Mesendoderm (in vitro differentiated cells): ENCODE data around the gene ACD.
A peak's percentile ranks its signal among the peaks of the same experiment; 100 is the strongest.

Experiments used
- DNase-seq: peaks from one replicate; pipeline ENCODE4 v3.0.0; 2013
- H2AK5ac ChIP-seq: 2 replicates; pipeline ENCODE4 v1.6.1; 2013; ENCODE audit warnings: low read length, inconsistent platforms
- H2BK120ac ChIP-seq: 2 replicates; pipeline ENCODE4 v1.6.1; 2013; ENCODE audit warnings: low read depth, mild to moderate bottlenecking, low read length, moderate library complexity, mixed read lengths
- H2BK15ac ChIP-seq: replicated peaks from 2 replicates; pipeline ENCODE4 v1.6.1; 2013; ENCODE audit warnings: low read depth, mild to moderate bottlenecking, moderate library complexity
- H2BK5ac ChIP-seq: 2 replicates; pipeline ENCODE4 v1.6.1; 2013; ENCODE audit warnings: low read length, inconsistent platforms
- H3K18ac ChIP-seq: 2 replicates; pipeline ENCODE4 v1.6.1; 2013; ENCODE audit warnings: mild to moderate bottlenecking, low read length, mixed read lengths
- H3K23ac ChIP-seq: one replicate; pipeline ENCODE4 v1.6.1; 2013; ENCODE audit warnings: low read length
- H3K27ac ChIP-seq: 2 replicates; pipeline ENCODE4 v1.5.1; 2013; ENCODE audit warnings: low read depth, mild to moderate bottlenecking, inconsistent platforms, low read length, moderate library complexity
- H3K27me3 ChIP-seq: 2 replicates; pipeline ENCODE4 v1.6.1; 2013; ENCODE audit warnings: low read length, control low read depth, mild to moderate bottlenecking, inconsistent platforms; ENCODE audit not compliant: insufficient read depth, poor library complexity
- H3K36me3 ChIP-seq: 2 replicates; pipeline ENCODE4 v1.6.1; 2013; ENCODE audit warnings: low read length, inconsistent platforms; ENCODE audit not compliant: control insufficient read depth, insufficient read depth
- H3K4ac ChIP-seq: one replicate; pipeline ENCODE4 v1.6.1; 2013; ENCODE audit warnings: low read depth, mild to moderate bottlenecking, low read length, moderate library complexity
- H3K4me1 ChIP-seq: 2 replicates; pipeline ENCODE4 v1.6.1; 2013; ENCODE audit warnings: low read depth, low read length, inconsistent platforms; ENCODE audit not compliant: control insufficient read depth
- H3K4me2 ChIP-seq: 2 replicates; pipeline ENCODE4 v1.6.1; 2013; ENCODE audit warnings: low read length
- H3K4me3 ChIP-seq: 2 replicates; pipeline ENCODE4 v1.5.1; 2013; ENCODE audit warnings: mild to moderate bottlenecking, low read length
- H3K56ac ChIP-seq: one replicate; pipeline ENCODE4 v1.6.1; 2013; ENCODE audit warnings: low read length
- H3K79me1 ChIP-seq: 2 replicates; pipeline ENCODE4 v1.6.1; 2013; ENCODE audit warnings: low read length, inconsistent platforms
- H3K79me2 ChIP-seq: 2 replicates; pipeline ENCODE4 v1.6.1; 2013; ENCODE audit warnings: mild to moderate bottlenecking, low read length; ENCODE audit not compliant: control insufficient read depth, insufficient read depth
- H3K9ac ChIP-seq: 2 replicates; pipeline ENCODE4 v1.6.1; 2013; ENCODE audit warnings: low read length, inconsistent platforms
- H4K5ac ChIP-seq: one replicate; pipeline ENCODE4 v1.6.1; 2013; ENCODE audit warnings: low read length
- H4K8ac ChIP-seq: one replicate; pipeline ENCODE4 v1.6.1; 2013; ENCODE audit warnings: low read depth, mild to moderate bottlenecking, control low read depth, low read length, moderate library complexity
- WGBS: extraction: QIAGEN DNeasy Blood & Tissue Kit; methylation state at CpG from one replicate; pipeline ENCODE4 v1.1.7; 2013; ENCODE audit warnings: low lambda C conversion rate, missing lambda C conversion rate; ENCODE audit not compliant: insufficient coverage; ENCODE audit errors: extremely low coverage; 5-methylcytosine and 5-hydroxymethylcytosine counted together

The ACD gene

GRCh38 chr16:67653128-67653788 is 6.8 kb downstream of the ACD start:
- H3K36me3 ChIP-seq, result no peaks in the 10 kb centered on the region

GRCh38 chr16:67652578-67653127 is 7.4 kb downstream of the ACD start:
- DNase-seq, result peak; percentile 78
- Histone ChIP-seq H2BK5ac (no peak overlapping the region), H3K4me1 (peaks cover 2% of the 10 kb centered on the region), H4K8ac (no peak overlapping the region), H3K4me2 (peak overlapping the region; percentile 91), H3K23ac (no peak overlapping the region), H3K79me2 (no peaks in the 10 kb centered on the region), H3K36me3 (no peaks in the 10 kb centered on the region), H4K5ac (no peak overlapping the region), H2AK5ac (no peak overlapping the region), H3K27me3 (no peaks in the 10 kb centered on the region), H3K4me3 (no peak overlapping the region), H2BK15ac (no peak overlapping the region), H3K27ac (no peak overlapping the region), H2BK120ac (no peak overlapping the region), H3K18ac (no peak overlapping the region), H3K79me1 (no peaks in the 10 kb centered on the region), H3K56ac (no peak overlapping the region), H3K4ac (no peak overlapping the region), H3K9ac (no peak overlapping the region)
- no CpG with 5 or more reads among the region's 59 CpGs for WGBS

More at GRCh38 chr16:67653128-67653788, 6.8 kb downstream of the ACD start:
- Histone ChIP-seq H2BK120ac (no peak overlapping the region), H3K79me1 (no peaks in the 10 kb centered on the region), H2BK15ac (no peak overlapping the region), H3K27ac (no peak overlapping the region), H4K8ac (no peak overlapping the region), H3K4me2 (peak overlapping the region; percentile 91), H3K27me3 (no peaks in the 10 kb centered on the region), H3K4me3 (peak overlapping the region; percentile 27), H3K18ac (no peak overlapping the region), H4K5ac (no peak overlapping the region), H2BK5ac (no peak overlapping the region), H2AK5ac (no peak overlapping the region), H3K4ac (no peak overlapping the region), H3K4me1 (peaks cover 2% of the 10 kb centered on the region), H3K79me2 (no peaks in the 10 kb centered on the region), H3K23ac (no peak overlapping the region), H3K56ac (peak overlapping the region; percentile 81), H3K9ac (peak overlapping the region; percentile 64)
- no CpG with 5 or more reads among the region's 68 CpGs for WGBS
- DNase-seq, result no peak

GRCh38 chr16:67651847-67652246 is 8.2 kb downstream of the ACD start:
- no peak overlapping the region for H2BK15ac ChIP-seq
- no peaks in the 10 kb centered on the region for H3K79me2 ChIP-seq
- no peak for DNase-seq
- no CpG with 5 or more reads among the region's 4 CpGs for WGBS
- H3K79me1 ChIP-seq, result no peaks in the 10 kb centered on the region
- no peak overlapping the region for H2BK120ac ChIP-seq
- no peaks in the 10 kb centered on the region for H3K36me3 ChIP-seq
- H3K4me2 ChIP-seq, result no peak overlapping the region
- H4K5ac ChIP-seq, result no peak overlapping the region
- H4K8ac ChIP-seq, result no peak overlapping the region
- no peak overlapping the region for H3K18ac ChIP-seq
- no peak overlapping the region for H3K23ac ChIP-seq
- no peak overlapping the region for H3K9ac ChIP-seq
- no peak overlapping the region for H2AK5ac ChIP-seq
- no peaks in the 10 kb centered on the region for H3K27me3 ChIP-seq
- peaks cover 2% of the 10 kb centered on the region for H3K4me1 ChIP-seq
- H3K27ac ChIP-seq, result no peak overlapping the region
- H2BK5ac ChIP-seq, result no peak overlapping the region
- H3K4me3 ChIP-seq, result no peak overlapping the region
- H3K56ac ChIP-seq, result no peak overlapping the region
- H3K4ac ChIP-seq, result no peak overlapping the region

- H3K36me3 ChIP-seq, result no peaks in the 10 kb centered on the region
- H2BK120ac ChIP-seq, result no peak overlapping the region
- no peak overlapping the region for H3K18ac ChIP-seq
- no peak overlapping the region for H3K4me2 ChIP-seq
- H2BK15ac ChIP-seq, result no peak overlapping the region
- DNase-seq, result no peak
- H3K79me1 ChIP-seq, result no peaks in the 10 kb centered on the region
- no peak overlapping the region for H3K27ac ChIP-seq
- H3K79me2 ChIP-seq, result no peaks in the 10 kb centered on the region
- no peak overlapping the region for H2AK5ac ChIP-seq
- no peak overlapping the region for H4K8ac ChIP-seq
- no CpG with 5 or more reads among the region's 7 CpGs for WGBS
- H3K4ac ChIP-seq, result no peak overlapping the region
- H3K23ac ChIP-seq, result no peak overlapping the region
- no peaks in the 10 kb centered on the region for H3K27me3 ChIP-seq
- H3K4me1 ChIP-seq, result peaks cover 2% of the 10 kb centered on the region
- no peak overlapping the region for H3K9ac ChIP-seq
- H4K5ac ChIP-seq, result no peak overlapping the region
- H2BK5ac ChIP-seq, result no peak overlapping the region
- no peak overlapping the region for H3K4me3 ChIP-seq
- H3K56ac ChIP-seq, result no peak overlapping the region
These were observed 9.0 kb downstream of the ACD start for GRCh38 chr16:67651039-67651438.

- Histone ChIP-seq H3K79me2 (no peaks in the 10 kb centered on the region), H3K4me3 (no peak overlapping the region), H2BK120ac (no peak overlapping the region), H3K4me1 (peaks cover 2% of the 10 kb centered on the region), H3K27ac (no peak overlapping the region), H3K56ac (no peak overlapping the region), H2BK15ac (no peak overlapping the region), H4K5ac (no peak overlapping the region), H2BK5ac (no peak overlapping the region), H3K9ac (no peak overlapping the region), H3K4me2 (no peak overlapping the region), H3K23ac (no peak overlapping the region), H3K79me1 (no peaks in the 10 kb centered on the region), H3K36me3 (no peaks in the 10 kb centered on the region), H2AK5ac (no peak overlapping the region), H3K4ac (no peak overlapping the region), H4K8ac (no peak overlapping the region), H3K27me3 (no peaks in the 10 kb centered on the region), H3K18ac (no peak overlapping the region)
- DNase-seq, result no peak
- no CpG with 5 or more reads among the region's 8 CpGs for WGBS
These were observed 10.0 kb downstream of the ACD start for GRCh38 chr16:67650023-67650422.

GRCh38 chr16:67649494-67649931 is 10.5 kb downstream of the ACD start:
- H3K18ac ChIP-seq, result no peak overlapping the region
- H3K4me2 ChIP-seq, result peak overlapping the region; percentile 22
- DNase-seq, result peak; percentile 74
- H3K4me3 ChIP-seq, result no peak overlapping the region
- no peak overlapping the region for H2BK15ac ChIP-seq
- H3K4me1 ChIP-seq, result peaks cover 2% of the 10 kb centered on the region
- H4K5ac ChIP-seq, result no peak overlapping the region
- no peaks in the 10 kb centered on the region for H3K79me1 ChIP-seq
- H3K23ac ChIP-seq, result no peak overlapping the region
- no peaks in the 10 kb centered on the region for H3K79me2 ChIP-seq
- H4K8ac ChIP-seq, result no peak overlapping the region
- no peak overlapping the region for H3K56ac ChIP-seq
- H3K27ac ChIP-seq, result no peak overlapping the region
- no peak overlapping the region for H2AK5ac ChIP-seq
- no CpG with 5 or more reads among the region's 34 CpGs for WGBS
- no peak overlapping the region for H3K9ac ChIP-seq
- no peak overlapping the region for H2BK120ac ChIP-seq
- H3K27me3 ChIP-seq, result no peaks in the 10 kb centered on the region
- H3K4ac ChIP-seq, result no peak overlapping the region
- H3K36me3 ChIP-seq, result no peaks in the 10 kb centered on the region
- no peak overlapping the region for H2BK5ac ChIP-seq
